Colonic mucosa (tissue), 4 donors: Measurements from ENCODE around the gene CADM1. TPM values are rescaled to one million over a fixed set of nuclear protein-coding genes. Genes with fewer than 3 reads are reported as not detected.

Experiments
- DNase-seq: peaks from one replicate; pipeline ENCODE4 v3.0.0-alpha.2; 2020
- H3K27ac ChIP-seq: fragments of 200-600 bp; one replicate; pipeline ENCODE4 v1.8.0; 2021
- H3K27me3 ChIP-seq: fragments of 200-600 bp; one replicate; pipeline ENCODE4 v1.8.0; 2021
- H3K36me3 ChIP-seq: fragments of 200-600 bp; one replicate; pipeline ENCODE4 v1.8.0; 2021
- H3K4me1 ChIP-seq: fragments of 200-600 bp; one replicate; pipeline ENCODE4 v1.8.0; 2021; ENCODE audit warnings: mild to moderate bottlenecking
- H3K4me3 ChIP-seq: fragments of 200-600 bp; one replicate; pipeline ENCODE4 v1.8.0; 2021
- H3K9ac ChIP-seq, 2 donors: one replicate each; pipeline ENCODE4 v1.7.0; 2013; ENCODE audit warnings: control low read depth in 2 of 2, low read depth in 2 of 2, low read length in 2 of 2
- H3K9me3 ChIP-seq: fragments of 200-600 bp; one replicate; pipeline ENCODE4 v1.8.0; 2021
- intact Hi-C: fragments of 100-400 bp; cut with DNase I; formaldehyde crosslinking; loops from one replicate; pipeline ENCODE4 v1.14.1; 2022
- total RNA-seq, 2 donors: library from RNA; stranded (reverse); fragmentation: NEBNext Ultra II Directional in 1 of 2; extraction: Animal tissue kit (Norgen Biotek cat#: 25700) in 1 of 2; gene quantifications; one replicate each; pipeline ENCODE4 v1.2.1, GENCODE V29; 2021
- TF ChIP-seq, protein P1 (sequence below): fragments of 200-600 bp; IDR thresholded peaks from one replicate; pipeline ENCODE4 v1.8.0; 2022; ENCODE audit warnings: antibody characterized with exemption, mild to moderate bottlenecking
- donor health status: healthy.
- donor health status: DM: no; HTN: no; CAD: no.
- donor health status: DM: no; HTN: no; CAD: no.

The CADM1 gene
- total RNA-seq, 2 donors from 2014 or later: 5.2 to 6.4 TPM

GRCh38 chr11:115207916-115208315 lies 296.3 kb downstream of the CADM1 start:
- DNase-seq: no peak
- H3K36me3 ChIP-seq: no peaks in the 10 kb centered on the region
- no peak overlapping the region for H3K9ac ChIP-seq
- H3K9me3 ChIP-seq: no peaks in the 10 kb centered on the region
- no peaks in the 10 kb centered on the region for H3K27me3 ChIP-seq
- no peak overlapping the region for H3K4me3 ChIP-seq
- no peak overlapping the region for H3K27ac ChIP-seq
- intact Hi-C loops: no loop called here
- TF ChIP-seq, protein P1, sequence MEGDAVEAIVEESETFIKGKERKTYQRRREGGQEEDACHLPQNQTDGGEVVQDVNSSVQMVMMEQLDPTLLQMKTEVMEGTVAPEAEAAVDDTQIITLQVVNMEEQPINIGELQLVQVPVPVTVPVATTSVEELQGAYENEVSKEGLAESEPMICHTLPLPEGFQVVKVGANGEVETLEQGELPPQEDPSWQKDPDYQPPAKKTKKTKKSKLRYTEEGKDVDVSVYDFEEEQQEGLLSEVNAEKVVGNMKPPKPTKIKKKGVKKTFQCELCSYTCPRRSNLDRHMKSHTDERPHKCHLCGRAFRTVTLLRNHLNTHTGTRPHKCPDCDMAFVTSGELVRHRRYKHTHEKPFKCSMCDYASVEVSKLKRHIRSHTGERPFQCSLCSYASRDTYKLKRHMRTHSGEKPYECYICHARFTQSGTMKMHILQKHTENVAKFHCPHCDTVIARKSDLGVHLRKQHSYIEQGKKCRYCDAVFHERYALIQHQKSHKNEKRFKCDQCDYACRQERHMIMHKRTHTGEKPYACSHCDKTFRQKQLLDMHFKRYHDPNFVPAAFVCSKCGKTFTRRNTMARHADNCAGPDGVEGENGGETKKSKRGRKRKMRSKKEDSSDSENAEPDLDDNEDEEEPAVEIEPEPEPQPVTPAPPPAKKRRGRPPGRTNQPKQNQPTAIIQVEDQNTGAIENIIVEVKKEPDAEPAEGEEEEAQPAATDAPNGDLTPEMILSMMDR: no peak
- H3K4me1 ChIP-seq: no peaks in the 10 kb centered on the region

- Histone ChIP-seq H3K9me3 (no peaks in the 10 kb centered on the region), H3K4me3 (no peak overlapping the region)
- TF ChIP-seq, protein P1: no peak
Observed at GRCh38 chr11:115207166-115207591, 297.0 kb downstream of the CADM1 start.

GRCh38 chr11:115206365-115207022 lies 297.7 kb downstream of the CADM1 start:
- Histone ChIP-seq H3K4me1 (no peaks in the 10 kb centered on the region), H3K27ac (no peak overlapping the region), H3K9ac (no peak overlapping the region), H3K9me3 (no peaks in the 10 kb centered on the region), H3K27me3 (no peaks in the 10 kb centered on the region), H3K4me3 (no peak overlapping the region), H3K36me3 (no peaks in the 10 kb centered on the region)
- DNase-seq: no peak
- TF ChIP-seq, protein P1: no peak
- intact Hi-C loops: no loop called here

More at GRCh38 chr11:115207166-115207591, 297.0 kb downstream of the CADM1 start:
- DNase-seq: no peak
- no peaks in the 10 kb centered on the region for H3K4me1 ChIP-seq
- no peak overlapping the region for H3K27ac ChIP-seq
- H3K36me3 ChIP-seq: no peaks in the 10 kb centered on the region
- intact Hi-C loops: no loop called here
- no peaks in the 10 kb centered on the region for H3K27me3 ChIP-seq
- no peak overlapping the region for H3K9ac ChIP-seq

DNA sequence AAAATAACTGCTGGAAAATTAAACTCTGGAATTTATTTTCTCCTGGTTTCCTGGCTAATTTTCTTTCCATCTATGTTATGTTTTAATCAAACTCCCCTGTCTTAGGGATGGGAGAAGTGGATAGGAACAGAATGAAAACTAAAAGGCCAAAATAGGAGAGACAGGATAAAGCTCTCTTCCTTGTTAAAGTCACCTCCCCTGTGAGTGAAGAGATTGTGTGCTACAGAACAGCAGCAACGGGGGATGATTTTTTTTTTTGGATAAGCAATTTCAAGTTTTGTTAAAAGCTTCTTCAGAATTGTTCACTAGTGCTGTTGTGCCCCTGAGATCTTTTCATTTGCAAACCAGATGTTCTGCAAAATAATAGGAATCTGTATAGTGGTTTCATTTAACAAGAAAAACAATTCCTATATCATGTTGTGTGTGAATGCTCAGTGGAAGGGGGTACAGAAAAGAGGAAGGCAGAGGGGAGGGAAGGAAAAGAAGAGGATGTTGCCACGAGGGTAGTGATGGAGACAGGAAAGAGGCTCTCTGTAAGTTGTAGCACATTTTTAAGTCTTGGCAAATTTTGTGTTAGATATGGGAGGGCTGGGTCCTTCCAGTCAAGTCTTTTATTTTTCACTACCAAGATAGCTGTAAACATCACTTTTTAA lies 301.2 kb downstream of the CADM1 start:
- DNase-seq: no peak
- Histone ChIP-seq H3K27me3 (no peaks in the 10 kb centered on the region), H3K9ac (no peak overlapping the region), H3K27ac (no peak overlapping the region), H3K9me3 (no peaks in the 10 kb centered on the region), H3K4me3 (no peak overlapping the region), H3K4me1 (no peaks in the 10 kb centered on the region), H3K36me3 (no peaks in the 10 kb centered on the region)
- intact Hi-C loops: no loop called here
- TF ChIP-seq, protein P1: no peak

DNA sequence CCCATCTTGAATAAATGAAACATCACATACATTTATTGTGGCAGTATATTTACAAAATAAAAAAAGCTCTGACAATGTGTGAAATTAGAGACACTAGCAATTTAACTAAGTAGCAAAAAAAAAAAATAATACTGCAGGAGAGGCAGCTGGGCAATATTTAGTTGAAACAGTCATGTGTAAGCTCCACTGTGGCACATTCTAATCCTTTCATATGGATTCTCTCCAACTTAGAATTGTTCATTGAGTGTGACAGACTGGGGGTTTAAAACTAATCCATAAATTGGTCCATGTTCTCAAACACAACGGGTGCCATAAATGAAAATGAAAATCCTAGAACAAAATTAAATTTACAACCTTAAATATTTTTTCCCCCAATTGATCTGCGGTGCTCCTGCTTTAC lies 302.1 kb downstream of the CADM1 start:
- no peak overlapping the region for H3K27ac ChIP-seq
- H3K27me3 ChIP-seq: no peaks in the 10 kb centered on the region
- H3K9ac ChIP-seq: no peak overlapping the region
- TF ChIP-seq, protein P1: no peak
- no peaks in the 10 kb centered on the region for H3K36me3 ChIP-seq
- DNase-seq: no peak
- intact Hi-C loops: no loop called here
- H3K4me3 ChIP-seq: no peak overlapping the region
- H3K9me3 ChIP-seq: no peaks in the 10 kb centered on the region
- H3K4me1 ChIP-seq: no peaks in the 10 kb centered on the region
